H9 (cell line): ENCODE measurements around the gene HECTD1. TPM values are rescaled to one million over a fixed set of nuclear protein-coding genes. Genes with fewer than 3 reads are reported as not detected.

ENCODE experiments used
- DNase-seq: peaks from one replicate; pipeline ENCODE4 v3.0.0-alpha.2; 2017
- H2AFZ ChIP-seq: one replicate; pipeline ENCODE4 v1.6.1; 2013; ENCODE audit warnings: mild to moderate bottlenecking, low read length, control low read depth, moderate library complexity
- H2AK5ac ChIP-seq: 2 replicates; pipeline ENCODE4 v1.6.1; 2013; ENCODE audit warnings: low read length, control low read depth, mixed read lengths; ENCODE audit not compliant: insufficient read length
- H2BK120ac ChIP-seq: one replicate; pipeline ENCODE4 v1.6.1; 2013; ENCODE audit warnings: low read depth, mild to moderate bottlenecking, low read length, control low read depth, inconsistent platforms; ENCODE audit not compliant: poor library complexity, severe bottlenecking
- H2BK12ac ChIP-seq: 2 replicates; pipeline ENCODE4 v1.6.1; 2013; ENCODE audit warnings: low read length, control low read depth, mixed read lengths, low read depth; ENCODE audit not compliant: insufficient read length
- H2BK15ac ChIP-seq: 2 replicates; pipeline ENCODE4 v1.6.1; 2013; ENCODE audit warnings: low read depth, low read length, control low read depth
- H2BK20ac ChIP-seq: one replicate; pipeline ENCODE4 v1.6.1; 2013; ENCODE audit warnings: low read depth, mild to moderate bottlenecking, low read length, control low read depth, inconsistent platforms; ENCODE audit not compliant: poor library complexity, severe bottlenecking
- H2BK5ac ChIP-seq: 2 replicates; pipeline ENCODE4 v1.6.1; 2013; ENCODE audit warnings: low read length, control low read depth, mixed read lengths; ENCODE audit not compliant: insufficient read length
- H3K14ac ChIP-seq: 2 replicates; pipeline ENCODE4 v1.6.1; 2013; ENCODE audit warnings: low read length, control low read depth; ENCODE audit not compliant: insufficient read depth
- H3K18ac ChIP-seq: 2 replicates; pipeline ENCODE4 v1.6.1; 2013; ENCODE audit warnings: low read depth, mild to moderate bottlenecking, mixed read lengths, low read length, control low read depth; ENCODE audit not compliant: insufficient read length
- H3K23ac ChIP-seq: 2 replicates; pipeline ENCODE4 v1.6.1; 2013; ENCODE audit warnings: low read length, control low read depth, mixed read lengths, low read depth; ENCODE audit not compliant: insufficient read length
- H3K23me2 ChIP-seq: 2 replicates; pipeline ENCODE4 v1.6.1; 2013; ENCODE audit warnings: low read depth, mild to moderate bottlenecking, mixed read lengths, low read length, control low read depth; ENCODE audit not compliant: insufficient read length, poor library complexity, severe bottlenecking
- H3K27ac ChIP-seq: 2 replicates; pipeline ENCODE4 v1.5.1; 2013; ENCODE audit warnings: low read length, control low read depth, mixed read lengths, low read depth; ENCODE audit not compliant: insufficient read length
- H3K27me3 ChIP-seq: 2 replicates; pipeline ENCODE4 v1.6.1; 2013; ENCODE audit warnings: low read length, control low read depth, inconsistent platforms; ENCODE audit not compliant: insufficient read depth
- H3K4ac ChIP-seq: 2 replicates; pipeline ENCODE4 v1.6.1; 2013; ENCODE audit warnings: low read depth, mild to moderate bottlenecking, control low read depth, inconsistent platforms, low read length, moderate library complexity
- H3K4me1 ChIP-seq: 2 replicates; pipeline ENCODE4 v1.6.1; 2013; ENCODE audit warnings: low read length, control low read depth, inconsistent platforms; ENCODE audit not compliant: insufficient read depth
- H3K4me2 ChIP-seq: 2 replicates; pipeline ENCODE4 v1.6.1; 2013; ENCODE audit warnings: low read length, control low read depth, mixed read lengths; ENCODE audit not compliant: insufficient read length, insufficient read depth
- H3K56ac ChIP-seq: 2 replicates; pipeline ENCODE4 v1.6.1; 2013; ENCODE audit warnings: low read depth, mild to moderate bottlenecking, mixed read lengths, low read length, control low read depth; ENCODE audit not compliant: insufficient read length
- H3K79me1 ChIP-seq: 2 replicates; pipeline ENCODE4 v1.6.1; 2013; ENCODE audit warnings: low read depth, mild to moderate bottlenecking, moderate library complexity, low read length, control low read depth, inconsistent platforms; ENCODE audit not compliant: insufficient read depth, poor library complexity, severe bottlenecking
- H3K79me2 ChIP-seq: 2 replicates; pipeline ENCODE4 v1.6.1; 2013; ENCODE audit warnings: low read length, control low read depth, inconsistent platforms; ENCODE audit not compliant: insufficient read depth
- H3K9ac ChIP-seq: 2 replicates; pipeline ENCODE4 v1.6.1; 2013; ENCODE audit warnings: low read length, control low read depth, mixed read lengths; ENCODE audit not compliant: insufficient read length; ENCODE audit errors: extremely low read depth
- H3K9me3 ChIP-seq: one replicate; pipeline ENCODE4 v1.6.1; 2013; ENCODE audit warnings: low read depth, low read length, inconsistent platforms; ENCODE audit not compliant: control insufficient read depth
- H3T11ph ChIP-seq: one replicate; pipeline ENCODE4 v1.6.1; 2013; ENCODE audit warnings: mild to moderate bottlenecking, low read length, control low read depth, inconsistent platforms
- H4K20me1 ChIP-seq: one replicate; pipeline ENCODE4 v1.6.1; 2013; ENCODE audit not compliant: control insufficient read depth, insufficient read length, insufficient read depth
- H4K5ac ChIP-seq: 2 replicates; pipeline ENCODE4 v1.6.1; 2013; ENCODE audit warnings: low read depth, mild to moderate bottlenecking, mixed read lengths, low read length, control low read depth; ENCODE audit not compliant: insufficient read length
- H4K8ac ChIP-seq: replicated peaks from 2 replicates; pipeline ENCODE4 v1.6.1; 2013; ENCODE audit warnings: low read length, control low read depth, mixed read lengths, low read depth; ENCODE audit not compliant: insufficient read length
- H4K91ac ChIP-seq: 2 replicates; pipeline ENCODE4 v1.6.1; 2013; ENCODE audit warnings: low read depth, mild to moderate bottlenecking, moderate library complexity, mixed read lengths, low read length, control low read depth; ENCODE audit not compliant: insufficient read length
- H3K27ac Mint-ChIP-seq, 3 experiments: 2 replicates in 2 of 3; 3 replicates in 1 of 3; pipeline ENCODE4 v1.8.0; 2020 to 2021; ENCODE audit warnings: mixed read lengths in 3 of 3, mild to moderate bottlenecking in 1 of 3, moderate library complexity in 1 of 3
- H3K27me3 Mint-ChIP-seq: 2 replicates; pipeline ENCODE4 v1.8.0; 2021; ENCODE audit warnings: low read depth, mild to moderate bottlenecking, moderate library complexity, mixed read lengths
- H3K36me3 Mint-ChIP-seq, 3 experiments: 2 replicates in 2 of 3; 3 replicates in 1 of 3; pipeline ENCODE4 v1.8.0; 2020 to 2021; ENCODE audit warnings: low read depth in 3 of 3, mixed read lengths in 3 of 3; ENCODE audit not compliant: insufficient read depth in 1 of 3
- H3K4me1 Mint-ChIP-seq, 2 experiments: 2 replicates each; pipeline ENCODE4 v1.8.0; 2020; ENCODE audit warnings: mixed read lengths in 2 of 2
- H3K4me3 Mint-ChIP-seq, 2 experiments: 2 replicates in 1 of 2; 3 replicates in 1 of 2; pipeline ENCODE4 v1.8.0; 2020 to 2021; ENCODE audit warnings: mild to moderate bottlenecking in 2 of 2, mixed read lengths in 2 of 2, moderate library complexity in 1 of 2
- H3K9me3 Mint-ChIP-seq, 2 experiments: 2 replicates in 1 of 2; 3 replicates in 1 of 2; pipeline ENCODE4 v1.8.0; 2020; ENCODE audit warnings: mild to moderate bottlenecking in 2 of 2, mixed read lengths in 2 of 2, moderate library complexity in 1 of 2
- WGBS: extraction: QIAGEN DNeasy Blood & Tissue Kit; methylation state at CpG from one replicate; pipeline ENCODE4 v1.1.7; 2013; ENCODE audit warnings: missing lambda C conversion rate, low lambda C conversion rate, mixed read lengths; ENCODE audit not compliant: insufficient read length; ENCODE audit errors: extremely low coverage; 5-methylcytosine and 5-hydroxymethylcytosine counted together
- total RNA-seq: library from RNA; stranded (reverse); gene quantifications from 2 replicates; pipeline ENCODE4 v1.2.1, GENCODE V29; 2021
- TF ChIP-seq, protein P1 (sequence below): fragments of 200-600 bp; sonication (generic); conservative IDR thresholded peaks from 3 replicates; pipeline ENCODE4 v1.8.0; 2021; ENCODE audit warnings: antibody characterized with exemption, mild to moderate bottlenecking

HECTD1 gene
- total RNA-seq, 1 experiment from 2014 or later: 135 TPM

- no peak for DNase-seq
- no peak overlapping the region for H2BK15ac ChIP-seq
- no peak overlapping the region for H3K56ac ChIP-seq
- no peak overlapping the region for H3K23ac ChIP-seq
- no peaks in the 10 kb centered on the region for H3K79me2 ChIP-seq
- H3K14ac ChIP-seq: no peak overlapping the region
- no peak overlapping the region for H2BK12ac ChIP-seq
- no peak overlapping the region for H2BK5ac ChIP-seq
- no CpG with 5 or more reads among the region's 7 CpGs for WGBS
- H3K4me1 Mint-ChIP-seq: peaks cover 36 to 43% of the 10 kb centered on the region in 2 experiments
- H4K5ac ChIP-seq: no peak overlapping the region
- no peaks in the 10 kb centered on the region for H3K27me3 ChIP-seq
- H2AFZ ChIP-seq: no peak overlapping the region
- H4K91ac ChIP-seq: no peak overlapping the region
- H2AK5ac ChIP-seq: no peak overlapping the region
- H3K79me1 ChIP-seq: no peaks in the 10 kb centered on the region
- H3K27ac Mint-ChIP-seq: no peak overlapping the region
- no peaks in the 10 kb centered on the region for H4K20me1 ChIP-seq
- no peak overlapping the region for H2BK20ac ChIP-seq
- H3K4me3 Mint-ChIP-seq: no peak overlapping the region
- no peaks in the 10 kb centered on the region for H3K9me3 ChIP-seq
- no peak overlapping the region for H3T11ph ChIP-seq
- H3K9me3 Mint-ChIP-seq: no peaks in the 10 kb centered on the region
- H2BK120ac ChIP-seq: no peak overlapping the region
- TF ChIP-seq, protein P1, sequence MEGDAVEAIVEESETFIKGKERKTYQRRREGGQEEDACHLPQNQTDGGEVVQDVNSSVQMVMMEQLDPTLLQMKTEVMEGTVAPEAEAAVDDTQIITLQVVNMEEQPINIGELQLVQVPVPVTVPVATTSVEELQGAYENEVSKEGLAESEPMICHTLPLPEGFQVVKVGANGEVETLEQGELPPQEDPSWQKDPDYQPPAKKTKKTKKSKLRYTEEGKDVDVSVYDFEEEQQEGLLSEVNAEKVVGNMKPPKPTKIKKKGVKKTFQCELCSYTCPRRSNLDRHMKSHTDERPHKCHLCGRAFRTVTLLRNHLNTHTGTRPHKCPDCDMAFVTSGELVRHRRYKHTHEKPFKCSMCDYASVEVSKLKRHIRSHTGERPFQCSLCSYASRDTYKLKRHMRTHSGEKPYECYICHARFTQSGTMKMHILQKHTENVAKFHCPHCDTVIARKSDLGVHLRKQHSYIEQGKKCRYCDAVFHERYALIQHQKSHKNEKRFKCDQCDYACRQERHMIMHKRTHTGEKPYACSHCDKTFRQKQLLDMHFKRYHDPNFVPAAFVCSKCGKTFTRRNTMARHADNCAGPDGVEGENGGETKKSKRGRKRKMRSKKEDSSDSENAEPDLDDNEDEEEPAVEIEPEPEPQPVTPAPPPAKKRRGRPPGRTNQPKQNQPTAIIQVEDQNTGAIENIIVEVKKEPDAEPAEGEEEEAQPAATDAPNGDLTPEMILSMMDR: no peak
- no peak overlapping the region for H3K27ac ChIP-seq
- no peaks in the 10 kb centered on the region for H3K27me3 Mint-ChIP-seq
- no peaks in the 10 kb centered on the region for H3K23me2 ChIP-seq
- H4K8ac ChIP-seq: no peak overlapping the region
- H3K4ac ChIP-seq: no peak overlapping the region
- peaks cover 18 to 60% (median 34%) of the 10 kb centered on the region in 3 experiments; a peak in 6 of 7 replicates for H3K36me3 Mint-ChIP-seq
- no peaks in the 10 kb centered on the region; the same call in 1 of the 2 replicates for H3K4me1 ChIP-seq
- H3K9ac ChIP-seq: no peak overlapping the region
- H3K4me2 ChIP-seq: no peak overlapping the region
- H3K18ac ChIP-seq: no peak overlapping the region
Observed at GRCh38 chr14:31126680-31127079, 80.9 kb downstream of the HECTD1 start.
